Measurements from ENCODE around the gene CEACAM4. TPM values are rescaled to one million over a fixed set of nuclear protein-coding genes. Genes with fewer than 3 reads are reported as not detected.

Gene CEACAM4
- total and polyA plus RNA-seq, 4 donors, result 0.63 to 2.2 (median 0.80) TPM

DNA sequence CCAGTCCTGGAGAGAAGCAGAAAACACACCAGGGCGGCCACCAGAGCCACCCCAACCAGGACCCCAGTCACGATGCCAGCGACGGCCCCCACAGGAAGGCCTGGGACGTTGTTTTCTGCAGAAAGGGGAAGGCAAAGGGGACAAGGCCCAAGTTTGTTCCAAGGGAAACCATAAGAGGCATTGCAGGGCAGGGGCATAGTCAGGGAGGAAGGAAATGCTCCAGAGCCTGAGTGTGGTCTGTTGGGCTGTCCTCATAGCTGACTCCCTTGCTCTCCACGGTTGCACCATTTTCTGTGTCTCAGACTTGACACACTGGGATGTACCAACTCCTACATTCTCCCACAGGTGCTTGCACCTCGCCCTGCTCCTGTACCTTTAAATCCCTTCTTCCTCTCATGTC, 5.2 kb downstream of the CEACAM4 start (continued):
- TF ChIP-seq, protein P1, sequence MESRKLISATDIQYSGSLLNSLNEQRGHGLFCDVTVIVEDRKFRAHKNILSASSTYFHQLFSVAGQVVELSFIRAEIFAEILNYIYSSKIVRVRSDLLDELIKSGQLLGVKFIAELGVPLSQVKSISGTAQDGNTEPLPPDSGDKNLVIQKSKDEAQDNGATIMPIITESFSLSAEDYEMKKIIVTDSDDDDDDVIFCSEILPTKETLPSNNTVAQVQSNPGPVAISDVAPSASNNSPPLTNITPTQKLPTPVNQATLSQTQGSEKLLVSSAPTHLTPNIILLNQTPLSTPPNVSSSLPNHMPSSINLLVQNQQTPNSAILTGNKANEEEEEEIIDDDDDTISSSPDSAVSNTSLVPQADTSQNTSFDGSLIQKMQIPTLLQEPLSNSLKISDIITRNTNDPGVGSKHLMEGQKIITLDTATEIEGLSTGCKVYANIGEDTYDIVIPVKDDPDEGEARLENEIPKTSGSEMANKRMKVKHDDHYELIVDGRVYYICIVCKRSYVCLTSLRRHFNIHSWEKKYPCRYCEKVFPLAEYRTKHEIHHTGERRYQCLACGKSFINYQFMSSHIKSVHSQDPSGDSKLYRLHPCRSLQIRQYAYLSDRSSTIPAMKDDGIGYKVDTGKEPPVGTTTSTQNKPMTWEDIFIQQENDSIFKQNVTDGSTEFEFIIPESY (IDR thresholded peaks at IDR 0.05), result no peak
- TF ChIP-seq GABPA (IDR thresholded peaks at IDR 0.05 in 1 of 2, conservative IDR thresholded peaks at IDR 0.05 in 1 of 2), result no peak

DNA sequence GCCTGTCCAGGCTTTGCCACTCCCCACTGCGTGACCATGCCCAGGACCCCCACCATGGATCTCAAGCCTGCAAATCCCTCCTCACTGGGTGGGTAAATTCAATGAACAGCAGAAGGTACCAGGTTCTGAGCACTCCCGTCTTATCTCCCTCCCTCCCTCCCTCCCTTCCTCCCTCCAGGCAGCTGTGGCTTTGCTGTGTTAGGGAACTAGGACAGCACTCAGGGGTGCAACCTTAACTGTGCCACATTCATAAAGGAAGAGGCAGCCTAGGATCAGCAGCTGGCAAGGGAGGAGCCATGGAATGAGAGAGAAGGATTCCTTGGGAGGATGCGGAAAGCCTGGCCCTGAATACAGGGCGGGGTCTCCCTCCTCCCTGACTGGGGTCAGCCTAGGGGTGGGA, 5.6 kb downstream of the CEACAM4 start:
- TF ChIP-seq GABPA (IDR thresholded peaks at IDR 0.05 in 1 of 2, conservative IDR thresholded peaks at IDR 0.05 in 1 of 2), result no peak
- TF ChIP-seq, protein P2, sequence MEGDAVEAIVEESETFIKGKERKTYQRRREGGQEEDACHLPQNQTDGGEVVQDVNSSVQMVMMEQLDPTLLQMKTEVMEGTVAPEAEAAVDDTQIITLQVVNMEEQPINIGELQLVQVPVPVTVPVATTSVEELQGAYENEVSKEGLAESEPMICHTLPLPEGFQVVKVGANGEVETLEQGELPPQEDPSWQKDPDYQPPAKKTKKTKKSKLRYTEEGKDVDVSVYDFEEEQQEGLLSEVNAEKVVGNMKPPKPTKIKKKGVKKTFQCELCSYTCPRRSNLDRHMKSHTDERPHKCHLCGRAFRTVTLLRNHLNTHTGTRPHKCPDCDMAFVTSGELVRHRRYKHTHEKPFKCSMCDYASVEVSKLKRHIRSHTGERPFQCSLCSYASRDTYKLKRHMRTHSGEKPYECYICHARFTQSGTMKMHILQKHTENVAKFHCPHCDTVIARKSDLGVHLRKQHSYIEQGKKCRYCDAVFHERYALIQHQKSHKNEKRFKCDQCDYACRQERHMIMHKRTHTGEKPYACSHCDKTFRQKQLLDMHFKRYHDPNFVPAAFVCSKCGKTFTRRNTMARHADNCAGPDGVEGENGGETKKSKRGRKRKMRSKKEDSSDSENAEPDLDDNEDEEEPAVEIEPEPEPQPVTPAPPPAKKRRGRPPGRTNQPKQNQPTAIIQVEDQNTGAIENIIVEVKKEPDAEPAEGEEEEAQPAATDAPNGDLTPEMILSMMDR (IDR thresholded peaks at IDR 0.05; ENCODE audit: low read depth, low read length, missing input control), result no peak
- Histone ChIP-seq H3K27me3 (ENCODE audit: control insufficient read depth in 4 of 4, insufficient read depth in 4 of 4, low read length in 3 of 4) (peaks cover 0 to 3% (median 0%) of the 10 kb centered on the region in 4 donors), H3K9ac (ENCODE audit: low read depth in 1 of 2, low read length in 2 of 2) (no peak overlapping the region), H3K4me3 (ENCODE audit: low read depth in 1 of 3, low read length in 3 of 3) (no peak overlapping the region), H3K27ac (ENCODE audit: low read depth in 1 of 2, low read length in 2 of 2) (no peak overlapping the region), H3K9me3 (ENCODE audit: control insufficient read depth in 4 of 4, low read length in 3 of 4) (no peaks in the 10 kb centered on the region), H3K4me1 (ENCODE audit: control insufficient read depth in 4 of 4, insufficient read depth in 4 of 4, low read length in 3 of 4) (peaks cover 0 to 2% (median 0%) of the 10 kb centered on the region in 4 donors), H3K36me3 (ENCODE audit: control insufficient read depth in 4 of 4, insufficient read depth in 3 of 4, low read depth in 1 of 4, low read length in 3 of 4) (no peaks in the 10 kb centered on the region)
- DNase-seq (ENCODE audit: low spot score), result no peak
- WGBS, result 57% methylated on average over 4 of the region's 4 CpGs

DNA sequence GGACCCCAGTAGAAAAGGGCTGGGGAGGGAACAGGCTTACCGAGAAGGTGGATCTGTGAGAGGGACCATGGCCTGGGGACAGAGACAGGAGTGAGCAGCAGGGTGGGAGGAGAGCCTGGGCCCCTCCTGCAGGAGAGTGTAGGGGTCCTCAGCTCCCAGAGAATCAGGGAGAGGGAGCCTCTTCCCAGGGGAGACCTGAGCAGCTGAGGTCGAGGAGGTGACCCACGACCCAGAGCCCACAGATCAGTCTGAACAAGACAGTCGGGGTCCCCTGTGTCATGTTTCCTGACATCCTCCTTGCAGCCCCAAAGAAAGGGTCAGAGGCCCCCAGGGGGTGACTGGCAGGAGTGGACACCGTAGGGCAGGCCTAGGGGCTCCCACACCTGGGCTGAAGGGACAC, 6.7 kb downstream of the CEACAM4 start:
- H3K27me3 ChIP-seq (ENCODE audit: control insufficient read depth in 4 of 4, insufficient read depth in 4 of 4, low read length in 3 of 4), result peaks cover 0 to 3% (median 0%) of the 10 kb centered on the region in 4 donors
- H3K4me1 ChIP-seq (ENCODE audit: control insufficient read depth in 4 of 4, insufficient read depth in 4 of 4, low read length in 3 of 4), result peaks cover 0 to 2% (median 0%) of the 10 kb centered on the region in 4 donors
- no peaks in the 10 kb centered on the region for H3K9me3 ChIP-seq (ENCODE audit: control insufficient read depth in 4 of 4, low read length in 3 of 4)
- TF ChIP-seq NR2F2 (IDR thresholded peaks at IDR 0.05), result no peak
- TF ChIP-seq, protein P3, sequence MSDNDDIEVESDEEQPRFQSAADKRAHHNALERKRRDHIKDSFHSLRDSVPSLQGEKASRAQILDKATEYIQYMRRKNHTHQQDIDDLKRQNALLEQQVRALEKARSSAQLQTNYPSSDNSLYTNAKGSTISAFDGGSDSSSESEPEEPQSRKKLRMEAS (IDR thresholded peaks at IDR 0.05), result no peak
- TF ChIP-seq, protein P2 (IDR thresholded peaks at IDR 0.05; ENCODE audit: low read depth, low read length, missing input control), result no peak
- TF ChIP-seq, protein P4, sequence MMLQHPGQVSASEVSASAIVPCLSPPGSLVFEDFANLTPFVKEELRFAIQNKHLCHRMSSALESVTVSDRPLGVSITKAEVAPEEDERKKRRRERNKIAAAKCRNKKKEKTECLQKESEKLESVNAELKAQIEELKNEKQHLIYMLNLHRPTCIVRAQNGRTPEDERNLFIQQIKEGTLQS (IDR thresholded peaks at IDR 0.05), result no peak
- no peak for TF ChIP-seq HNF4A (conservative IDR thresholded peaks at IDR 0.05)
- no peak for TF ChIP-seq TAF1 (conservative IDR thresholded peaks at IDR 0.05)
- TF ChIP-seq FOXA2 (IDR thresholded peaks at IDR 0.05), result no peak
- no peak for TF ChIP-seq FOXA1 (IDR thresholded peaks at IDR 0.05)
- TF ChIP-seq SP1 (IDR thresholded peaks at IDR 0.05), result no peak
- no peak for TF ChIP-seq HNF4G (IDR thresholded peaks at IDR 0.05)
- no peak for TF ChIP-seq EGR1 (IDR thresholded peaks at IDR 0.05; ENCODE audit: low read depth in 2 of 2)
- TF ChIP-seq, protein P1 (IDR thresholded peaks at IDR 0.05), result no peak
- no peak for TF ChIP-seq YY1 (IDR thresholded peaks at IDR 0.05)
- TF ChIP-seq RXRA (IDR thresholded peaks at IDR 0.05), result no peak
- TF ChIP-seq RAD21 (IDR thresholded peaks at IDR 0.05), result no peak
- no peak for TF ChIP-seq JUND (IDR thresholded peaks at IDR 0.05)
- TF ChIP-seq, protein P5, sequence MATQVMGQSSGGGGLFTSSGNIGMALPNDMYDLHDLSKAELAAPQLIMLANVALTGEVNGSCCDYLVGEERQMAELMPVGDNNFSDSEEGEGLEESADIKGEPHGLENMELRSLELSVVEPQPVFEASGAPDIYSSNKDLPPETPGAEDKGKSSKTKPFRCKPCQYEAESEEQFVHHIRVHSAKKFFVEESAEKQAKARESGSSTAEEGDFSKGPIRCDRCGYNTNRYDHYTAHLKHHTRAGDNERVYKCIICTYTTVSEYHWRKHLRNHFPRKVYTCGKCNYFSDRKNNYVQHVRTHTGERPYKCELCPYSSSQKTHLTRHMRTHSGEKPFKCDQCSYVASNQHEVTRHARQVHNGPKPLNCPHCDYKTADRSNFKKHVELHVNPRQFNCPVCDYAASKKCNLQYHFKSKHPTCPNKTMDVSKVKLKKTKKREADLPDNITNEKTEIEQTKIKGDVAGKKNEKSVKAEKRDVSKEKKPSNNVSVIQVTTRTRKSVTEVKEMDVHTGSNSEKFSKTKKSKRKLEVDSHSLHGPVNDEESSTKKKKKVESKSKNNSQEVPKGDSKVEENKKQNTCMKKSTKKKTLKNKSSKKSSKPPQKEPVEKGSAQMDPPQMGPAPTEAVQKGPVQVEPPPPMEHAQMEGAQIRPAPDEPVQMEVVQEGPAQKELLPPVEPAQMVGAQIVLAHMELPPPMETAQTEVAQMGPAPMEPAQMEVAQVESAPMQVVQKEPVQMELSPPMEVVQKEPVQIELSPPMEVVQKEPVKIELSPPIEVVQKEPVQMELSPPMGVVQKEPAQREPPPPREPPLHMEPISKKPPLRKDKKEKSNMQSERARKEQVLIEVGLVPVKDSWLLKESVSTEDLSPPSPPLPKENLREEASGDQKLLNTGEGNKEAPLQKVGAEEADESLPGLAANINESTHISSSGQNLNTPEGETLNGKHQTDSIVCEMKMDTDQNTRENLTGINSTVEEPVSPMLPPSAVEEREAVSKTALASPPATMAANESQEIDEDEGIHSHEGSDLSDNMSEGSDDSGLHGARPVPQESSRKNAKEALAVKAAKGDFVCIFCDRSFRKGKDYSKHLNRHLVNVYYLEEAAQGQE (IDR thresholded peaks at IDR 0.05), result no peak
- no peak for TF ChIP-seq GABPA (IDR thresholded peaks at IDR 0.05 in 1 of 2, conservative IDR thresholded peaks at IDR 0.05 in 1 of 2)
- H3K27ac ChIP-seq (ENCODE audit: low read depth in 1 of 2, low read length in 2 of 2), result no peak overlapping the region
- H3K4me3 ChIP-seq (ENCODE audit: low read depth in 1 of 3, low read length in 3 of 3), result no peak overlapping the region
- no peak overlapping the region for H3K9ac ChIP-seq (ENCODE audit: low read depth in 1 of 2, low read length in 2 of 2)
- WGBS, result 65% methylated on average over 5 of the region's 5 CpGs
- DNase-seq (ENCODE audit: low spot score), result no peak
- H3K36me3 ChIP-seq (ENCODE audit: control insufficient read depth in 4 of 4, insufficient read depth in 3 of 4, low read depth in 1 of 4, low read length in 3 of 4), result no peaks in the 10 kb centered on the region

Data from liver (tissue), 9 donors.